NCI-H2196 (cell line): Measurements from ENCODE around the gene STARD13.

ENCODE experiments used
- DNase-seq: peaks from one replicate; lab custom pipeline; 2025; ENCODE audit not compliant: unreplicated experiment; lab: John Stamatoyannopoulos, UW

Gene STARD13

GRCh38 chr13:33099860-33100259 is 185.7 kb downstream of the STARD13 start:
- DNase-seq: no peak

DNA sequence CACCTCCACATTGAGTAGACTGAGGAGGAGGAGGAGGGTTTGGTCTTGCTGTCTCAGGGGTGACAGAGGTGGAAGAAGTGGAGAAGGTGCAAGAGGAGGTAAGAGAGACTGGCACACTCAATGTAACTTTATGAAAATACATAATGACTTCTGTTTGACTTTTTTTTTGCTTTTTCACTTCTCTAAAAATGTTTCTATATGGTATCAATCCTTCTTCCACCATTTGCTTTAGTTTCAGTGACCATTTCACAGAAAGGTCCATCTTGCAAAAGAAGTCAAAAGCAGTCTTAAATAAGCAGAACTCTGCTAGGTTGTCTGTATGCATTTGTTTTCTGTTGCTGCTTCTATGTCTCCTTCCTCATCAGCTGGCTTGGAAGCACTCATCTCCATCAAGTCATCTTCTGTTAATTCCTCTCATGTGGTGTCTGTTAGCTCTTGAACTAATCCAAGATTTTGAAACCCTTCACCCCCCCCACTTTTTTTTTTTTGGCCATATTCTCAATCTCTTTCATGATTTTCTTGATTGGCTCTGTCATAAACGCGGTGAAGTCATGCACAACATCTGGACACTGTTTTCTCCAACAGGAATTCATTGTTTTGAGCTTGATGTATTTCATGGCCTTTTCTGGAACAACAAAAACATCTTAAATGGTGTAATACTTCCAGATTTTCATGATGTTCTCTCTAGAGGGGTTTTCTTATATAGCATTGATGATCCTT is 188.5 kb downstream of the STARD13 start:
- no peak for DNase-seq

GRCh38 chr13:33092073-33092987 is 193.2 kb downstream of the STARD13 start:
- no peak for DNase-seq

DNA sequence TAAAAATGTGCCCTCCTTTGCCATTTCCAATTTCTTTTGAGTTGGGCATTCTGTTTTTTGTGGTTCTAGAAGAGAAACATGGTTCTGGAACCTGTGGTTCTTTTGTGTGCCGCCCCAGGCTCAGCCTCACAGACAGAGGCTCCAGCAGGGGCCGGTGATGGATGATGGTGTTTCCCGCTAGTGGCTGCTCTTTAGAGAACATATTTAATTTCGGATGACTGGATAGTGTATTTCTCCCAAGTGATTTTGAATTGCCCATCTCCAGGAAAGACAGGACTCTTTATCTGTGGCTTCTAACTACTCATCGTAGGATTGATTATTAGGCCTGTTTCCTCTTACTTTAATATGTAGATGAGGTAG is 194.2 kb downstream of the STARD13 start:
- DNase-seq: no peak

DNA sequence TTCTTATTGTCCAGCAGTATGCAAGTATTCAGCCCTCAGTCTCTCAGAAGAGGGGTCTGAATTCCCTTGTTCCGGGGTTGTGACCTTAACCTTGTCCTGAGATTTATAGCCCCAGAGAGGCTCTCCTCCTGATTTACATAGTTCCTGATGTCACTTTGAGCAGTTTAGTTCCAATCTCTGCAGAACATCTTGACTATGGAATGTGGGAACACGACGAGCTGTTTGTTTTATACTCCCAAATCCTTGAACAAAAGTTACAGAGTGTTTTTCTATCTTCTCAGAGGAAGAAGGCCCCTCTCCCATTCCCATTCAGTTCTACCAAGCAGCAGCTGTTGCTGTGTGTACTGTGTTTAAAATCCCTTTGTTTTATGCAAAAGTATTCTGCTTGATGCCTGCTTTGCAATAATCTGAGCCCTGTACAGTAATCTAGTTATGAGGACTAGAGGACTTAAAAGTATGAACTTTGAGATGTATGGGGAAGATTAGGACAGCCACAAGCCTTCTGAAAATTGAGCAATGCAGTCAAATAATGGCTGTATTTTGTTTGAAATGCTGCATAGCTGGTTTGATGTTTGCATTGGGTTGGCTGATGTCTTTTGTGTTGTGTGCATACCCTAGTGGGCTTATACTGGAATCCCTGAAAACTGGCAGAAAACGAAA is 194.7 kb downstream of the STARD13 start:
- DNase-seq: no peak

GRCh38 chr13:33089311-33089710 is 196.2 kb downstream of the STARD13 start:
- no peak for DNase-seq

- DNase-seq: no peak
Measured at GRCh38 chr13:33087790-33088189, 197.8 kb downstream of the STARD13 start.

DNA sequence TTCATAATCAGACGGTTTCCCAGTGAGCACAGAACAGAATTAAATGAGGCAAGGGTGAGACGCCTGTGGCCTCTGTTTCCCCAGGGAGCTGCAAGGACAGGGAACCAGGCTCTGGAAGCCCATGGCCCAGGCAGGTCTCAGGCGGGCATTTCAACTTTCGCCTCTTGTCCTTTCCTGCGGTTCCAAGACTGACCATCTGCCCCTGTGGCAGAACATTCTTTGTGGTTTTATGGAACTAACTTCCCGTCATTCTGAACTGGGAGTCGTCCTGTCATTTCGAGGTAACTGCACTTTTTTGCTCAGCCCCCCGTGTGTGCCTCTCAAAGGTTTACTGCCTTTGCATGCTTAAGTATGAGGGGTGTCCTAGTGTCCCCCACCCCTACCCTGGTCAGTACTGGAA is 198.5 kb downstream of the STARD13 start:
- no peak for DNase-seq

- DNase-seq: no peak
Measured at GRCh38 chr13:33083054-33083453, 202.5 kb downstream of the STARD13 start.

DNA sequence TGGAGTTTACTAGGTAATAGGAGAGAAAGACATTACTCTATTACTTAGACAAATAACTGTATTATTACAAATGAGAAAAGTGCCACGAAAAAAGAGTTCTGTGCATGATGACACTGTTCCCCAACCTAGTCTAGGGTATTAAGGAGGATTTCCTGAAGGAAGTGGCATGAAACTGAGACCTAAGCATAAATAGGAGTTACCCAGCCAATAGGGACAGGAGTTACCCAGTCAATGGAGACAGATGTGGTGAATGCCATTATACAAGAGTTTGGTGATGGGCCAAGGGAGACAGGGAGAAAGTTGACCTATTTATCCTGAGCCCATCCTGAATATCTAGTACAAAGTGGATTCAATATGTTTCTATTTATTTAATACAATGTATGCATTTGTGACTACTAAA is 203.9 kb downstream of the STARD13 start:
- no peak for DNase-seq

DNA sequence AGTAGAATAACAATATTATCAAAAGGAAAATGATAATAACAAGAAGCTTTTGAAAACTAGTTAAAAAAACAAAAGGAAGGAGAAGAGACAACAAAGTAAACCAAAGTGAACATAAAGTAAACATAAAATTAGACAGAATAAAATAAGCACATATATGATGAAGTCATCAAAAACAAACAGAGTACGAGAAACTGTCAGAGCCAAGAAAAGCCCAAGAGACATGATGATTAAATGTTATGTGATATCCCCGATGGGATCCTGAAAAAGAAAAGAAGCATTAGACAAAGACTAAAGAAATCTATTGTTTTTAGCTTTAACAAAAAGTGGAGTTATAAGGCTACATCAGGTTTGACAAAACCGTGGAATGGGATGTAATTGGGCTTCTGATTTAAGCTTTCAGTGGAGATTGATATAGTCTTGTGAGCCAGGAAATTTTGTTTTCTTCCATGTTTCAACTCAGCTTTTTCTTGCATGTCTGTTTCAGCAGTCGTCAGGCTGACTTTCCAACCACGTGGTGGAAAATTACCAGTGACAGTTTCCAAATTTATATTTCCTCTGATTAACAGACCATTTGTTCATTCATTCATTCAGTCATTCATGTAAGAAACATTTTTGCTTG is 204.5 kb downstream of the STARD13 start:
- DNase-seq: no peak

DNA sequence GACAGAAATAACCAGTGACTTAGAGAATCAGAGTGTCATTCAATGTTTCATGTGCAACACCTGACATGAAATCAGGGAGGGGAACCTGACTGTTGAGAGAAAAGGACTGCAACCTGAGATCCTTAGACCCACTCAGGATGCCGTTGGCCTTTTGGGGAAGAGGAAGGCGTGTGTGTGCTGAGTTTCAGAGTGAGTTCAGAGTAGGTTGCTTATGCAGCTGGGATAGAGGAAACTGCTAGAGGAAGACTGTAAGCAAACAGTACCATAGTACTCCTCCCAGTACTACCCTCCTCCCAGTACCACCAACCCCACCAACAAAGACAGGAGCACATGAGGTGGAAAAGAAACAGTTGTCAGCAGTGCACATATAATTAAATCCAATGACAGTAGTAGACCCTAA is 205.6 kb downstream of the STARD13 start:
- no peak for DNase-seq

- DNase-seq: no peak
Measured at GRCh38 chr13:33078263-33078662, 207.3 kb downstream of the STARD13 start.

DNA sequence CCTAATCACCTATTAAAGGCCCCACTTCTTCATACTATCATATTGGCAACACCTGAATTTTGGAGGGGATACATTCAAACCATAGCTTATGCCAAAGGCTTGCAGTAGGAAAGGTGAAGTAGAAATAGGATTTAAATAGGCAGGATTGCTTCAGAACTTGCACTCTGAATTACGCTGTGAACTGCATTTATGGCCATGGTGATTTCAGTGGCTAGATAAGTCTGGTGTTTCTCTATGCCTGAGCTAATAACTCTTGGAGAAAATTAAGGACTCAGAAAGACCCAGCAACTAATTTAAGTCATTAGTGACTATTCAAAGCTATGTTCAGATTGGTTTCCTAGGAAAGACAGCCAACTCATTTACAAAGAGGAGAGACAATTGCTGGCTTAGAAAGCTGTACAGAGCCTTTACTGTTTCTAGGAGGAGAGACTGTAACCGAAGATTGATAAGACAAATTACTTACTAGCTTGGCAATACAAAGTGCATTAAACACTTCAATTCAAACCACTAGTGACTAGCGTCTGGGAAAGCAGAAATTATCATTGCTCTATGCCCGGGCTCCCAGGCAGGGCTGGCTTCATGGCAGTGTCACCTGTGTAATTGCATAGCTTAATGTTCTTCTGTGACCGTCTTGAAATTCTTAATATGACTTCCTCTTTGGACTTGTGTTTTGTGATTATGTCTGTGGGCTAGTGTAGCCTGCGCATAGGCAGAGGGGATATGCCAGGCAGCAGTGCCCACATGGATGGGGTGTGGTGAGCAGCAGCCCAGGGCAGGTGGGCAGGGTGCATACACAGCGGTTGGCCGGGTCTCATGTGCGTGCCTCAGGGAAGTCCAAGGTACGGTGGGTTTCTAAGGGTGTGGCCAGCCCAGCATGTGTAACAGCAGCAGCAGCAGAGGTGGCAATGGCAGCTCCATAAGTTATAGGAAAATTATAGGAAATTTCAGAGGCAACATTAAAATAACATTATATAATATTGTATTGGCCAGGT is 209.3 kb downstream of the STARD13 start:
- DNase-seq: no peak

DNA sequence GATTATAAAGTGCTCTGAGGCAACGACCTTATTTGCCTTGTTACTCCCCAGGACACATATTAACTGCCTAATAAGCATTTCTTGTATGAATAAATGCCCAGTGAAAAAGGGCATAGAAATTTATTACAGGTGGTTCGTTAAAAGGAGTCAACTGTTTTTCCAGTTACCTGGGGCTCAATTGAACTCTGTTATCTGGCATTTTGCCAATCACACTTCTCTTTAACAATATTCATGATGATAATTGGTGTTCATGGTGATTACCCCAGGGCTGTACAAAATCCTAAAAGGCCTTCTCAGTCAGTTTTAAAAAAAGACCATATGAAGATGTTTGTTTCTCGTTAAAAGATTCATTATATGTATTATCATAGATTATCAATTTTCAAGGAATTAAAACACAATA is 212.2 kb downstream of the STARD13 start:
- DNase-seq: no peak

- no peak for DNase-seq
Measured at GRCh38 chr13:33072759-33073158, 212.8 kb downstream of the STARD13 start.

DNA sequence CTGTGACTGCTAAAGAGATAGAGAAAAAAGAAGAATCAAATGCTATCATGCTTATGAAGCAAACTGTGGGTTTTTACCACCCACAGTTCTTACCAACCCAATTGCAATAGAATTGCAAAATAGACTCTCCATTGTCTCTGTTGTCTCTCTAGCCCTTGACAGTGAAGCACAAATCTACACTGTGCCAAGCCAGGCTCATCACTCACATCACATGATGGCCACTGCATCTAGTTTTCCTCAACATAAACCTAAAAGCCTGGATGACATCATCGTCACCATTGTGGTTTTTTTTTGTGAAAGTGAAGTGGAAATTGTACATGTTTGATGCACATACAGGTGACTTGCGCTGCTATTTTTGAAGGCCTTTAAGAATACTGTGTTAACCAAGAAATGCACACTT is 213.3 kb downstream of the STARD13 start:
- no peak for DNase-seq

- DNase-seq: no peak
Measured at GRCh38 chr13:33070713-33071112, 214.8 kb downstream of the STARD13 start.

DNA sequence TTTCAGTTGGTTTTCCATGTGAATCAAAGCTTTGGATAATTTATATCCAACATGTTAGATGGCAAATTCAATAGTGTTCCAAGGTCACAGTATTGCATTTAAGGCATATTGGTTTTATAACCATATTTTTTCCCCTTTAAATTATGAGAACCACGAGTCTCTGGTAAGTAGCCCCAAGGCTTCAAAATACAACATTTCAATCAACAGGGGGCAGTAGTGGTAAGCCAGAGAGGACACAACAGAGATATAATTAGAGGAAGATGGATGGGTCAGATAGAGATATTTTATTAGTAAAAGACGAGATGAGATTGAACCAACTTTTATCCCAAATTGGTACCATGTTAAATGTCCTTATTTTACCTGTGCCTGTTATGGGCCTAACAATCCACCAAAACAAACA is 216.2 kb downstream of the STARD13 start:
- DNase-seq: no peak

GRCh38 chr13:33066329-33066728 is 219.2 kb downstream of the STARD13 start:
- no peak for DNase-seq
